Naive B cell (primary cell): ENCODE measurements around the gene UTP11. TPM values are rescaled to one million over a fixed set of nuclear protein-coding genes. Genes with fewer than 3 reads are reported as not detected.
"Not testable (repeated sequence)": the region's sequence is repeated elsewhere in the genome, so short reads cannot be mapped to it uniquely, and the experiment has no call there.

Experiments
- ATAC-seq, 2 donors: fragments of 150-1000 bp; cut with Tn5 transposase; 2 replicates each; pipeline ENCODE4 v1.10.0; 2021; ENCODE audit warnings: low read depth in 2 of 2, mild to moderate bottlenecking in 2 of 2, moderate library complexity in 2 of 2
- DNase-seq: peaks from one replicate; pipeline ENCODE4 v3.0.0; 2022
- H3K27ac Mint-ChIP-seq, 6 donors: one replicate each; pipeline ENCODE4 v1.8.0; 2020 to 2022; ENCODE audit warnings: mild to moderate bottlenecking in 6 of 6, mixed read lengths in 6 of 6, moderate library complexity in 5 of 6, inconsistent platforms in 2 of 6
- H3K27me3 Mint-ChIP-seq, 3 donors: one replicate each; pipeline ENCODE4 v1.8.0; 2021 to 2022; ENCODE audit warnings: mixed read lengths in 3 of 3, mild to moderate bottlenecking in 1 of 3
- H3K36me3 Mint-ChIP-seq, 2 donors: one replicate each; pipeline ENCODE4 v1.8.0; 2020 to 2022; ENCODE audit warnings: mixed read lengths in 2 of 2, inconsistent platforms in 1 of 2, mild to moderate bottlenecking in 1 of 2
- H3K4me1 Mint-ChIP-seq, 3 donors: one replicate each; pipeline ENCODE4 v1.8.0; 2020 to 2022; ENCODE audit warnings: mixed read lengths in 3 of 3, inconsistent platforms in 1 of 3, mild to moderate bottlenecking in 1 of 3, moderate library complexity in 1 of 3
- H3K4me3 Mint-ChIP-seq, 8 donors: one replicate each; pipeline ENCODE4 v1.8.0; 2020 to 2022; ENCODE audit warnings: mild to moderate bottlenecking in 8 of 8, mixed read lengths in 8 of 8, moderate library complexity in 8 of 8, inconsistent platforms in 2 of 8
- H3K9me3 Mint-ChIP-seq, 7 donors: one replicate each; pipeline ENCODE4 v1.8.0; 2020 to 2022; ENCODE audit warnings: mixed read lengths in 7 of 7, mild to moderate bottlenecking in 5 of 7, inconsistent platforms in 2 of 7, moderate library complexity in 1 of 7
- polyA plus RNA-seq, 6 donors: library from polyadenylated mRNA; unstranded; fragments of 300-500 nt; fragmentation: Illumina TruSeq; gene quantifications; one replicate each; pipeline ENCODE4 v1.2.3, GENCODE V29; 2021; ENCODE audit warnings: low read depth in 6 of 6

The UTP11 gene
- polyA plus RNA-seq, 6 donors from 2014 or later, result 19.2 to 25.3 (median 20.9) TPM

DNA sequence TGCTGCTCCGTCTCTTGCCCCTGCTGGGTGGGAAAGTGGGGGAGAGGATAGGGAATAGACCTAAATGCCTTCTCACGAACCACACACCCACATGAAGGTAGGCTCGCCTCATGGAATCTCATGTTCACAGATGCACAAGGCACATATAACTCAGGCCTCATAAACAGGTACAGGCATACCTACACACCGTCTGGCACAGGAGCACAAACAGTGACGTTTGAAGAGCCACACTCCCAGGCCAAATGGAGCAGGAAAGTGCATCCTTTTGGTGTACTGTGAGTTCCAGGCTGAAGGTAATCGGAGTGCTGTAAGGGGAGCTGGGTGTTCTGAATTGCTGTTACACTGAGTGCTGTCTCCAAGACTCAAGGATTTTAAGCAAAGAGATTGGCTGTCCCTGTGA, 13.1 kb downstream of the UTP11 start:
- peaks cover 12 to 17% of the 10 kb centered on the region in 2 donors for H3K36me3 Mint-ChIP-seq
- DNase-seq (no peak), ATAC-seq (no peak)
- H3K9me3 Mint-ChIP-seq, result no peaks in the 10 kb centered on the region
- no peak overlapping the region for H3K4me3 Mint-ChIP-seq
- H3K27me3 Mint-ChIP-seq, result peaks cover 0 to 1% (median 0%) of the 10 kb centered on the region in 3 donors
- H3K27ac Mint-ChIP-seq, result peak overlapping the region in 1 of 6 donors; percentile 22
- peaks cover 10 to 17% (median 13%) of the 10 kb centered on the region in 3 donors for H3K4me1 Mint-ChIP-seq

- ATAC-seq, result no peak
- Mint-ChIP-seq H3K27ac (peak overlapping the region in 4 of 6 donors; percentile 36 to 58 (median 46)), H3K4me1 (peaks cover 10 to 17% (median 13%) of the 10 kb centered on the region in 3 donors), H3K9me3 (no peaks in the 10 kb centered on the region), H3K36me3 (peaks cover 12 to 17% of the 10 kb centered on the region in 2 donors), H3K27me3 (peaks cover 4 to 12% (median 5%) of the 10 kb centered on the region in 3 donors), H3K4me3 (no peak overlapping the region)
- no peak for DNase-seq
Measured at GRCh38 chr1:38026592-38027200, 14.2 kb downstream of the UTP11 start.

GRCh38 chr1:38027201-38028104, 14.9 kb downstream of the UTP11 start:
- Mint-ChIP-seq H3K4me1 (peaks cover 10 to 17% (median 13%) of the 10 kb centered on the region in 3 donors), H3K4me3 (no peak overlapping the region), H3K9me3 (no peaks in the 10 kb centered on the region), H3K27me3 (peaks cover 6 to 14% (median 8%) of the 10 kb centered on the region in 3 donors), H3K27ac (no peak overlapping the region), H3K36me3 (peaks cover 7 to 11% of the 10 kb centered on the region in 2 donors)
- DNase-seq (no peak), ATAC-seq (no peak)

GRCh38 chr1:38028105-38028591, 15.6 kb downstream of the UTP11 start:
- no peak overlapping the region for H3K4me3 Mint-ChIP-seq
- no peak overlapping the region for H3K27ac Mint-ChIP-seq
- peaks cover 6 to 14% (median 8%) of the 10 kb centered on the region in 3 donors for H3K27me3 Mint-ChIP-seq
- peaks cover under 1 to 6% of the 10 kb centered on the region in 2 donors for H3K36me3 Mint-ChIP-seq
- no peaks in the 10 kb centered on the region for H3K9me3 Mint-ChIP-seq
- peaks cover 10 to 17% (median 13%) of the 10 kb centered on the region in 3 donors for H3K4me1 Mint-ChIP-seq
- ATAC-seq (peak in 1 of 2 donors; percentile 35), DNase-seq (no peak)

- no peak for DNase-seq
- no peak overlapping the region for H3K27ac Mint-ChIP-seq
- peaks cover 0 to 5% of the 10 kb centered on the region in 2 donors for H3K36me3 Mint-ChIP-seq
- H3K27me3 Mint-ChIP-seq, result peaks cover 6 to 16% (median 9%) of the 10 kb centered on the region in 3 donors
- H3K4me1 Mint-ChIP-seq, result peaks cover 10 to 17% (median 13%) of the 10 kb centered on the region in 3 donors
- ATAC-seq, result no peak
- no peak overlapping the region for H3K4me3 Mint-ChIP-seq
- no peaks in the 10 kb centered on the region for H3K9me3 Mint-ChIP-seq
Measured at GRCh38 chr1:38028671-38029070, 16.1 kb downstream of the UTP11 start.

- ATAC-seq (no peak), DNase-seq (no peak)
- no peak overlapping the region for H3K27ac Mint-ChIP-seq
- H3K9me3 Mint-ChIP-seq, result no peaks in the 10 kb centered on the region
- H3K4me1 Mint-ChIP-seq, result peaks cover 10 to 17% (median 13%) of the 10 kb centered on the region in 3 donors
- no peaks in the 10 kb centered on the region for H3K36me3 Mint-ChIP-seq
- no peak overlapping the region for H3K4me3 Mint-ChIP-seq
- peaks cover 6 to 21% (median 14%) of the 10 kb centered on the region in 3 donors for H3K27me3 Mint-ChIP-seq
Measured at GRCh38 chr1:38029081-38029681, 16.6 kb downstream of the UTP11 start.

DNA sequence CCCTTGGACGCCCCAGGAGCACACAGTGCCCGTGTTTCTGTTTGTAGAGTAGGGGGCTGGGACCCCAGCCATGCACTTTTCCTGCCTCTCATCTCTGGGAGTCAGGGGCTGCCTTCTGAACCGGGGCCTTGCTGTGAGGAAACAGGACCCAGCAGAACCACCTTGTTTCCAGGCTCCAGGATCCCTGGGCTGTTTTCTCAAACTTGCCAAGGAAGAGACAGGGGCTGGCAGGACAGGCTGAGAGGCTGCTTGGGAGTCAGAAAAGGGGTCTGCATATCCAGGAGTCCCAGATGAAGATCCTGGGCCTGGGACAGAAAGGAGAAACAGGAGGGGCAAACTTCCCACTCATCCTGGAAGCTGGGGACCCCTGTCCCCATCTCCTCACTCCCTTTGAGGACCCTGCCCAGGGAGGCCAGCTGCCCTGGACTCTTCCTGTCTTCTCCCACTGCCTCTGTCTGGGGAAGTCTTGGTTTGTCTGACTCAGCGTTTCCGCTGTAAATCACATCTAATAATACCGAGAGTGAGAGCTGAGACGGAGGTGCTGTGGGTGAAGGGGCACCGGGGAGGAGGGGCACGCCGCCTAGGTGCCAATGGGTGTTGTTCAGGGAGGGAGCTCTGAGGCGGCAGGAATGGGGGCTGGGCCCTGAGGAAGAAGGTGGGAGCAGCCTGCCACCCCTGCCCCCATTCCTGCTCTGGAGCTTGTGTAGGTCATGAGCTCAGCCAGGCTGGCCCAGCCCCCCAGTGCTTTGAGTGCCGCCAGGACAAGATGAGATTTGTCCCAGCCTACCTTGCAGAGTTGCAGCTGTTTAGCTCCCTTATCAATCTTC, 17.4 kb downstream of the UTP11 start:
- H3K27me3 Mint-ChIP-seq, result peaks cover 6 to 24% (median 18%) of the 10 kb centered on the region in 3 donors
- DNase-seq, result no peak
- H3K4me3 Mint-ChIP-seq, result no peak overlapping the region
- no peak for ATAC-seq
- H3K36me3 Mint-ChIP-seq, result no peaks in the 10 kb centered on the region
- H3K4me1 Mint-ChIP-seq, result peaks cover 10 to 17% (median 13%) of the 10 kb centered on the region in 3 donors
- no peak overlapping the region for H3K27ac Mint-ChIP-seq
- H3K9me3 Mint-ChIP-seq, result no peaks in the 10 kb centered on the region

GRCh38 chr1:38030596-38031512, 18.3 kb downstream of the UTP11 start:
- no peak for DNase-seq
- Mint-ChIP-seq H3K36me3 (no peaks in the 10 kb centered on the region), H3K4me3 (no peak overlapping the region), H3K4me1 (peaks cover 10 to 17% (median 13%) of the 10 kb centered on the region in 3 donors), H3K27ac (peak overlapping the region in 1 of 6 donors; percentile 69), H3K27me3 (peaks cover 6 to 26% (median 20%) of the 10 kb centered on the region in 3 donors), H3K9me3 (no peaks in the 10 kb centered on the region)
- ATAC-seq, result no peak

- Mint-ChIP-seq H3K27ac (peak overlapping the region in 1 of 6 donors; percentile 17), H3K36me3 (no peaks in the 10 kb centered on the region), H3K4me1 (peaks cover 10 to 16% (median 11%) of the 10 kb centered on the region in 3 donors), H3K27me3 (peaks cover 12 to 32% (median 27%) of the 10 kb centered on the region in 3 donors), H3K9me3 (no peaks in the 10 kb centered on the region), H3K4me3 (peak overlapping the region in 1 of 8 donors; percentile 48)
- ATAC-seq (no peak), DNase-seq (no peak)
Measured at GRCh38 chr1:38031513-38031866, 19.0 kb downstream of the UTP11 start.

DNA sequence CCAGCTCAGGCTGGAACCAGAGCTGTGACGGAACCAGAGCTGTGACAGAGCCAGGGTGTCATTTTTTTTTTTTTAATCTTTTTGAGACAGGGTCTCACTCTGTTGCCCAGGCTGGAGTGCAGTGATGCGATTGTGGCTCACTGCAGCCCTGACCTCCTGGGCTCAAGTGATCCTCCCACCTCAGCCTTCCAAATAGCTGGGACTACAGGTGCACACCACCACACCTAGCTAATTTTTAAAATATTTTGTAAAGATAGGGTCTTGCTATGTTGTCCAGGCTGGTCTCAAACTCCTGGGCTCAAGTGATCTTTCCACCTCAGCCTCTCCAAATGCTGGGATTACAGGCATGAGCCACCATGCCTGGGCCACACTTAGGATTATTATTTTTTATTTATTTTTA, 20.5 kb downstream of the UTP11 start:
- H3K4me1 Mint-ChIP-seq, result peaks cover 5 to 12% (median 7%) of the 10 kb centered on the region in 3 donors
- peaks cover 22 to 44% (median 31%) of the 10 kb centered on the region in 3 donors for H3K27me3 Mint-ChIP-seq
- not testable (repeated sequence) for DNase-seq, ATAC-seq, H3K36me3 Mint-ChIP-seq, H3K4me3 Mint-ChIP-seq, H3K9me3 Mint-ChIP-seq, H3K27ac Mint-ChIP-seq

- no peak for ATAC-seq
- Mint-ChIP-seq H3K4me1 (peaks cover 3 to 8% (median 7%) of the 10 kb centered on the region in 3 donors), H3K36me3 (no peaks in the 10 kb centered on the region), H3K4me3 (no peak overlapping the region), H3K27ac (no peak overlapping the region), H3K27me3 (peaks cover 39 to 63% (median 46%) of the 10 kb centered on the region in 3 donors), H3K9me3 (no peaks in the 10 kb centered on the region)
- no peak for DNase-seq
Measured at GRCh38 chr1:38034871-38035270, 22.3 kb downstream of the UTP11 start.
